Ovary (tissue), 9 donors: ENCODE measurements around the gene YIPF4. TPM values are rescaled to one million over a fixed set of nuclear protein-coding genes. Genes with fewer than 3 reads are reported as not detected.

Experiments used
- DNase-seq, 5 donors: peaks; one replicate each; pipeline ENCODE4 v3.0.0-alpha.2; 2019 to 2020
- H3K27ac ChIP-seq, 2 donors: fragments of 200-600 bp; one replicate each; pipeline versions ENCODE4 v1.5.1 to v1.8.0; 2019 to 2022
- H3K27me3 ChIP-seq: fragments of 200-600 bp; one replicate; pipeline ENCODE4 v1.8.0; 2022
- H3K36me3 ChIP-seq: fragments of 200-600 bp; sonication (generic); one replicate; pipeline ENCODE4 v1.5.1; 2019
- H3K4me1 ChIP-seq: one replicate; pipeline ENCODE4 v1.8.1; 2013; ENCODE audit warnings: mild to moderate bottlenecking, moderate library complexity; ENCODE audit not compliant: insufficient read depth
- H3K4me3 ChIP-seq: fragments of 200-600 bp; sonication (generic); one replicate; pipeline ENCODE4 v1.5.1; 2017
- H3K9me3 ChIP-seq, 2 donors: fragments of 200-600 bp in 1 of 2; sonication (generic) in 1 of 2; one replicate each; pipeline versions ENCODE4 v1.5.1 to v1.8.1; 2013 to 2019; ENCODE audit warnings: mild to moderate bottlenecking in 1 of 2, moderate library complexity in 1 of 2
- EP300 ChIP-seq: sonication (generic); formaldehyde crosslinking; IDR thresholded peaks from one replicate; pipeline ENCODE4 v1.6.1; 2017; ENCODE audit warnings: antibody characterized with exemption
- POLR2A ChIP-seq: fragments of 450-650 bp; IDR thresholded peaks from one replicate; pipeline ENCODE4 v1.6.1; 2017; ENCODE audit warnings: antibody characterized with exemption, mild to moderate bottlenecking, moderate library complexity
- whole genome bisulfite sequencing, 3 donors: extraction: QIAGEN DNeasy Blood & Tissue Kit in 1 of 3; methylation state at CpG; one replicate each; pipeline versions ENCODE4 v1.1.5 to v1.1.7; 2013 to 2017; 5-methylcytosine and 5-hydroxymethylcytosine counted together
- intact Hi-C, 4 donors: fragments of 100-400 bp; cut with DNase I; formaldehyde crosslinking; loops; one replicate each; pipeline versions ENCODE4 v1.11.0 to v1.15.1; 2022 to 2023
- polyA plus RNA-seq, 2 donors: library from polyadenylated mRNA; stranded (reverse); fragments of 200-250 nt in 1 of 2; fragments of 350-450 nt in 1 of 2; fragmentation: Illumina TruSeq in 1 of 2; extraction: RNeasy Lipid Tissue Mini Kit (QIAGEN cat#74804) in 1 of 2; gene quantifications; one replicate each; pipeline ENCODE4 v1.2.3, GENCODE V29; 2013 to 2014
- total RNA-seq, 7 donors: library from RNA; depleted of rRNA in 2 of 7; stranded (reverse); fragments of >200 nt in 2 of 7; fragmentation: NEBNext Ultra II Directional in 3 of 7; extraction: Animal tissue kit (Norgen Biotek cat#: 25700) in 3 of 7; gene quantifications; one replicate each; pipeline versions ENCODE4 v1.1.0 to v1.2.4, GENCODE V29; 2016 to 2023
- TF ChIP-seq, protein P1 (sequence below), 3 donors: fragments of 450-650 bp in 2 of 3; fragments of 200-600 bp in 1 of 3; IDR thresholded peaks; one replicate each; pipeline versions ENCODE4 v1.5.1 to v1.8.0; 2016 to 2022; ENCODE audit warnings: antibody characterized with exemption in 3 of 3, mild to moderate bottlenecking in 1 of 3
- donor health status: DM: no; HTN: no; CAD: no; lungs with moderate emphysema.
- donor health status: DM: no; HTN: no; CAD: no.
- donor health status: Bipolar disorder and iron deficiency.
- donor health status: DM: yes; HTN: yes; CAD: no.
- donor health status: DM: no; HTN: no; CAD: no.
- donor health status: DM: yes; HTN: yes; CAD: no.

YIPF4 gene
- total and polyA plus RNA-seq, 9 donors: 10.3 to 45.0 (median 37.4) TPM

DNA sequence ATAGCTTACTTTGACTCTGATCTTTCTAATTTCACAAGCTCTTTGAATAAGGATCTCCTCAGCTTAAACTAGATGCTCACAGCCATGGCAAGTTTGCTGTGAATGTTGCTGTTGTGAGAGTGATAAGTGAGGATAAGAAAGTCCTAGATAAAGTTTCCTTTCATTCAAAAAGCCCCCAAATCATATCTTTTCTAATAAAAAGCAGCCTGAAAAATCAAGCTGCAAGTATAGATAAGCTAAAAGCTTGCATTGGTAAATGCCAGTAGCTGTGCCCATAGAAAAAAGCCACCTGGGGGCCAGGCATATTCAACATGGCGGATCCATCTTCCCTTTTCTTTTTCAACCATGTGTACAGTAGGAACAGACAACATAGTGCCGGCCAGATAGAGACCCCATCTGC, 17.3 kb upstream of the YIPF4 start:
- TF ChIP-seq EP300: no peak
- TF ChIP-seq, protein P1, sequence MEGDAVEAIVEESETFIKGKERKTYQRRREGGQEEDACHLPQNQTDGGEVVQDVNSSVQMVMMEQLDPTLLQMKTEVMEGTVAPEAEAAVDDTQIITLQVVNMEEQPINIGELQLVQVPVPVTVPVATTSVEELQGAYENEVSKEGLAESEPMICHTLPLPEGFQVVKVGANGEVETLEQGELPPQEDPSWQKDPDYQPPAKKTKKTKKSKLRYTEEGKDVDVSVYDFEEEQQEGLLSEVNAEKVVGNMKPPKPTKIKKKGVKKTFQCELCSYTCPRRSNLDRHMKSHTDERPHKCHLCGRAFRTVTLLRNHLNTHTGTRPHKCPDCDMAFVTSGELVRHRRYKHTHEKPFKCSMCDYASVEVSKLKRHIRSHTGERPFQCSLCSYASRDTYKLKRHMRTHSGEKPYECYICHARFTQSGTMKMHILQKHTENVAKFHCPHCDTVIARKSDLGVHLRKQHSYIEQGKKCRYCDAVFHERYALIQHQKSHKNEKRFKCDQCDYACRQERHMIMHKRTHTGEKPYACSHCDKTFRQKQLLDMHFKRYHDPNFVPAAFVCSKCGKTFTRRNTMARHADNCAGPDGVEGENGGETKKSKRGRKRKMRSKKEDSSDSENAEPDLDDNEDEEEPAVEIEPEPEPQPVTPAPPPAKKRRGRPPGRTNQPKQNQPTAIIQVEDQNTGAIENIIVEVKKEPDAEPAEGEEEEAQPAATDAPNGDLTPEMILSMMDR (IDR thresholded peaks at IDR 0.05): no peak
- no peak for TF ChIP-seq POLR2A
- intact Hi-C loops: no loop called here
- no peak overlapping the region for H3K4me3 ChIP-seq
- H3K27ac ChIP-seq: no peak overlapping the region
- H3K36me3 ChIP-seq: no peaks in the 10 kb centered on the region
- H3K9me3 ChIP-seq: no peaks in the 10 kb centered on the region
- H3K27me3 ChIP-seq: no peaks in the 10 kb centered on the region
- DNase-seq: no peak
- no peaks in the 10 kb centered on the region for H3K4me1 ChIP-seq
- WGBS, 3 donors: 77 to 89% (median 85%) methylated on average over 2 of the region's 2 CpGs

DNA sequence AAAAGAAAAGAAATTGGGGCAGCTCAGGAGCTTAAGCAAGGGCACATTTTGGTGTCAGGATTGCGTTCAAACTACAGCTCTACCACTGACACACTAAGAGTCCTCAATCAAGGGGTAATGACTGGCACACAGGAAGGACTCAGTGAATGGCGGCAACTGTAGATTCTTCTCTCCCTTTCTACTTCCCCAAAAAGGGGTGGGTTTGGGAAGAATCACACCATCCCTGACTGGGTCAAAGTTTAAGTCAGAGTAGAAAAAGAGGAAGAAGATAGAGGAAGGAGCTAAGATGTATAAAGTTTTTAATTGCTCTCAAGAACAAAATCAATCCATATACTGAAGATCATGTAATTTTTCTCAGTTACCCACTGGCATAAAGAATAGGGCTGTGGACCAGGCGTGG, 15.6 kb upstream of the YIPF4 start:
- Histone ChIP-seq H3K9me3 (no peaks in the 10 kb centered on the region), H3K36me3 (no peaks in the 10 kb centered on the region), H3K27ac (no peak overlapping the region), H3K27me3 (no peaks in the 10 kb centered on the region), H3K4me1 (no peaks in the 10 kb centered on the region), H3K4me3 (no peak overlapping the region)
- 88 to 94% (median 88%) methylated on average over 3 of the region's 3 CpGs for WGBS, 3 donors
- TF ChIP-seq EP300 (no peak), POLR2A (no peak)
- TF ChIP-seq, protein P1 (IDR thresholded peaks at IDR 0.05): no peak
- intact Hi-C loops: no loop called here
- DNase-seq: no peak

DNA sequence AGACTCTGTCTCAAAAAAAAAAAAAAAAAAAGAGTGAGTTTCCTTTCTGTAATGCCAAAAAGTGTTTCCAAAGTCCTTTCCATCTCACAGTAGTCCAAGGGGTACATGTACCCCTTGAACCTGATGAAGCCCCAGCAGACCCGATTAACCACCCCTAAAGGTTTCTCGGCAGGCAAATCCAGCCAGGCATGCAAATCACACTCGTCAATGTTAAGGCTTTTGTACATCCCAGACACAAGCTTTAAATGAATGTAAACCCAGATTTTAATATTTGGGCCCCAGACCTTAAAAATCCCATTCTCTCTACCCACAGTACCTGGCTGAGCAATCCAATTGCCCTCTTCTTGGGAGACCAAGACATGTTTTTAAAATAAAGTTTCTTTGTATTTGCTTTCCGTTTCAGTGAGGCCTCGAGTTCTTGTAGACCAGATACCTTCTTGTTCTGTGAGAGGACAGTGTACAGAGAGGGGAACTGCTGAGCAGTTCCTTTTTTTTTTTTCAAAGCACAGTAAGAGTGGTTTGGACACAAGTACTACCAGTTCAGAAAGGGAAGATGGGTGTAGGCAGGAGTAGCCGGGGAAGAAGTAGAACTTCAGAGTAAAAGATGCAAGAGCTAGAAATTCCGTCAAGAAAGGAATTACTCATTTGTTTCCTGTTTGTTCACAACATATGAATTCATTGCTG, 13.1 kb upstream of the YIPF4 start, which contains the start of gene NLRC4:
Gene NLRC4 (minus strand): TSS at position 465 of the 684 bp plus-strand sequence. CDS start 8,111 bp downstream, outside the sequence.
- Histone ChIP-seq H3K27ac (no peak within 1 kb of the TSS), H3K4me3 (no peak within 1 kb of the TSS), H3K4me1 (no peaks in the 10 kb centered on the region), H3K36me3 (no peaks in the 10 kb centered on the region), H3K9me3 (no peaks in the 10 kb centered on the region), H3K27me3 (no peaks in the 10 kb centered on the region)
- WGBS, 3 donors: 72 to 82% (median 80%) methylated on average over 7 of the region's 7 CpGs
- TF ChIP-seq, protein P1 (IDR thresholded peaks at IDR 0.05): no peak
- no peak for TF ChIP-seq EP300
- no peak for TF ChIP-seq POLR2A
- intact Hi-C loops: no loop called here
- DNase-seq: no peak

DNA sequence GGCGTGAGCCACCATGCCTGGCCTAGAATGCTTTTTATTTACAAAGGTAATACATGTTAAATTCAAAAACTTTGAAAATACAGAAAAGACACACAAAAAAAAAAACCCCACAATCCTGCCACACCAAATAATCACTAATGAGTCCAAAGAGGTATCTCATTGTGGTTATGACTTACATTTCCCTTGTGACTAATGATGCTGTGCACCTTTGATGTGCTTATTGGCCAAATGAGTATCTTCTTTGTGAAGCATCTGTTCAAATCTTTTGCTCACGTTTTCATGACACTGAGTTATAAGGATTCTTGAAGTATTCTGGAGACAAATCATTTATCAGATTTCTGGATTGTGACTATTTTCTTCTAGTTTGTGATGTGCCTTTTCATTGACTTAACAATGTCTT, 6.6 kb upstream of the YIPF4 start:
- Histone ChIP-seq H3K4me3 (no peak overlapping the region), H3K4me1 (no peaks in the 10 kb centered on the region), H3K36me3 (no peaks in the 10 kb centered on the region), H3K27me3 (no peaks in the 10 kb centered on the region), H3K9me3 (no peaks in the 10 kb centered on the region), H3K27ac (no peak overlapping the region)
- intact Hi-C loops: no loop called here
- TF ChIP-seq, protein P1 (IDR thresholded peaks at IDR 0.05): no peak
- TF ChIP-seq POLR2A: no peak
- no peak for TF ChIP-seq EP300
- no peak for DNase-seq
- WGBS, 3 donors: 51 to 63% (median 60%) methylated on average over 2 of the region's 2 CpGs
